ENCODE measurements around the gene CDKN1C. TPM values are rescaled to one million over a fixed set of nuclear protein-coding genes. Genes with fewer than 3 reads are reported as not detected.

Gene CDKN1C
- total RNA-seq, 5 donors from 2014 or later (not counting 1 experiment from before 2014, with no cell fraction given) = 2.1 to 7.0 (median 5.3) TPM

DNA sequence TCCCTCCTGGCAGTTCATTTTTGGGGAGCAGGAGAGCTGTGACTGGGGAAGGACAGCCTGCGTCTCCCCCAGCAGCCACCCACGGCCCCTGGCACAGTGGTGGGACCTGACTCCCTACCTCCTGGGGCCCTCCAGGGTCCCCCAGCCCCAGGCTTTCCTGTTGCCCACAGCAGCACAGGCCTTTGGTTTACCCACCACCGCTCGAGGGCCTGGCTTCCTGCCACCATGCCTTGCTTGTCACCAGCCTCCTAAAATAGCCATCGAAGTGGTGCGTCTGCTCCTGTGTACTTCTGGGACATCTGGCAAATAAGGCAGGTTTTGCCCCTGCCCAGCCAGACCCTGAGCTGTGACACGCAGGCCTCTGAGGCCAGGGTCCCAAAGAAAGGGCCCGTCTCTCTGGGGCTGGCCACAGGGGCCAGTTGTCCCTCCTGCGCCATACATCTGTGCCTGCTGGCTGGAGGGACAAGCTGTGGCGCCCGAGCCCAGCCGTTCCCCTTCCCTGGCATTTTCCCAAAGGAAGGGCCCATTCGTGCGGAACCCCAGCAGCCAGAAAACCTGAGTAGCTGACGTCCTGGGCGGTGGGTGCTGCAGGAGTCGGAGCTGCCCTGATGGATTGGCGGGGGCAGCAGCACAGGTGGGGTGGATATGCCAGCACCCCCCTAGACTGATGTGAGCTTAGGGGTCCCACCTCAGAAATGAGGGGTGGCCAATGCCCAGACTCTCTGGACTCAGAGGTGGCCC lies 29.1 kb upstream of the CDKN1C start:
- no peaks in the 10 kb centered on the region for H3K27me3 ChIP-seq (replicated peaks in 1 of 2; ENCODE audit: control insufficient read depth in 2 of 2, extremely low read depth in 1 of 2, insufficient read depth in 2 of 2, low read length in 1 of 2)
- peaks cover 0 to 3% of the 10 kb centered on the region in 2 donors for H3K36me3 ChIP-seq (ENCODE audit: control insufficient read depth in 2 of 2, extremely low read depth in 1 of 2, insufficient read depth in 1 of 2, low read length in 1 of 2)
- 69% methylated on average over 18 of the region's 18 CpGs for WGBS (ENCODE audit: insufficient coverage)
- Mint-ChIP-seq H3K4me3 (no peak overlapping the region), H3K27me3 (no peaks in the 10 kb centered on the region), H3K27ac (no peak overlapping the region), H3K4me1 (peaks cover 12 to 19% (median 17%) of the 10 kb centered on the region in 3 donors), H3K9me3 (no peaks in the 10 kb centered on the region), H3K36me3 (no peaks in the 10 kb centered on the region)
- no peak overlapping the region for H3K4me3 ChIP-seq (ENCODE audit: control insufficient read depth in 1 of 2, extremely low read depth in 1 of 2, low read length in 1 of 2)
- no peak for ATAC-seq (replicated peaks in 1 of 4)
- no peaks in the 10 kb centered on the region for H3K9me3 ChIP-seq
- POLR2A ChIA-PET = no interaction called here
- peaks cover 0 to 24% of the 10 kb centered on the region in 2 experiments for H3K4me1 ChIP-seq (ENCODE audit: control insufficient read depth in 1 of 2, extremely low read depth in 1 of 2, insufficient read depth in 2 of 2, low read length in 2 of 2)
- CTCF ChIA-PET = no interaction called here
- H3K27ac ChIP-seq (ENCODE audit: low read length) = no peak overlapping the region
- DNase-seq = no peak

DNA sequence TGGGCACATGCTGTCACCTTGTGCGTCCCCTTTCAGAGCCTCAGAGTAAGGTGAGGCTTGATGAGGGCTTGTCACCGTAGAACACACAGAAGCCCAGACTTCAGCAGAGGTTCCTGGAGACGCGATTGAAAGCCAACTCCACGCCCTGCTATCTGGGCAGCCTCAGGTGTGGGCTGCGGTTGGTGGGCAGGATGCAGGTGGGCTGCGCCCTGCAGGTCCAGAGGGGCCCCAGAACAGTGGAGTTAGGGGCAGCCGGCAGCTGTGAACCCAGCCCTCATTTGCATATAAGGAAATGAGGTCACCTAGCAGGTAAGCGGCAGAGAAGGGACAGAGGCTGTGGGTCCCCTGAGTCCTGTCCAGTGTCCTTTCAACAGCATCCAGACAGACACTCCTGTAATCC lies 28.2 kb upstream of the CDKN1C start:
- H3K4me1 Mint-ChIP-seq = peaks cover 12 to 19% (median 17%) of the 10 kb centered on the region in 3 donors
- Histone ChIP-seq H3K4me1 (ENCODE audit: control insufficient read depth in 1 of 2, extremely low read depth in 1 of 2, insufficient read depth in 2 of 2, low read length in 2 of 2) (peaks cover 0 to 24% of the 10 kb centered on the region in 2 experiments), H3K4me3 (ENCODE audit: control insufficient read depth in 1 of 2, extremely low read depth in 1 of 2, low read length in 1 of 2) (no peak overlapping the region), H3K27ac (ENCODE audit: low read length) (no peak overlapping the region), H3K27me3 (replicated peaks in 1 of 2; ENCODE audit: control insufficient read depth in 2 of 2, extremely low read depth in 1 of 2, insufficient read depth in 2 of 2, low read length in 1 of 2) (no peaks in the 10 kb centered on the region), H3K9me3 (no peaks in the 10 kb centered on the region), H3K36me3 (ENCODE audit: control insufficient read depth in 2 of 2, extremely low read depth in 1 of 2, insufficient read depth in 1 of 2, low read length in 1 of 2) (peaks cover 0 to 3% of the 10 kb centered on the region in 2 donors)
- ChIA-PET POLR2A (no interaction called here), CTCF (no interaction called here)
- peak overlapping the region in 1 of 2 donors; percentile 23 for H3K27ac Mint-ChIP-seq
- ATAC-seq (replicated peaks in 1 of 4) (peak in 3 of 4 experiments; percentile 25 to 47 (median 42)), DNase-seq (no peak)
- H3K4me3 Mint-ChIP-seq = peak overlapping the region in 1 of 3 donors; percentile 59
- H3K9me3 Mint-ChIP-seq = no peaks in the 10 kb centered on the region
- WGBS (ENCODE audit: insufficient coverage) = 13% methylated on average over 8 of the region's 9 CpGs
- no peaks in the 10 kb centered on the region for H3K36me3 Mint-ChIP-seq
- no peaks in the 10 kb centered on the region for H3K27me3 Mint-ChIP-seq

DNA sequence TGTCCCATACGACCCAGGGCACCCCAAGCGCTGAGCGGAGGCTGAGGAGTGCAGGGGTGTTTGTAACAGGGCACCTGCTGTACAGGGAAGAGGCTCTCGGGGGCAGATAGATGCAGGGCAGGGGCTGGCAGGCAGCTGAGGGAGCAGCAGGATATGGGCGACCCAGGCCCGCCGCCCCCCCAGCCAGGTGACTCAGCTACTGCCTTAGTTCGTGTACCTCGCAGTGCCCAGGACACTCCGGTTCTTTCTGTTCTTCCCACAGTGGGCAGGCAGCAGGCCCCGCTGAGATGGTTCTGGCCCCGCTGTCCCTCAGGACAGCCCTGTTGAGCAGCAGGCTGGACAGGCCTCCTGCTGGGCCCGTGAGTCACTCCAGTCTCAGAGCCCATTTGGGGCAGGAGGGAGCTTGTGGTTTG lies 27.4 kb upstream of the CDKN1C start:
- H3K4me3 ChIP-seq (ENCODE audit: control insufficient read depth in 1 of 2, extremely low read depth in 1 of 2, low read length in 1 of 2) = no peak overlapping the region
- CTCF ChIA-PET = no interaction called here
- H3K9me3 Mint-ChIP-seq = no peaks in the 10 kb centered on the region
- ATAC-seq (replicated peaks in 1 of 4) (peak in 1 of 4 experiments; percentile 21), DNase-seq (no peak)
- no peaks in the 10 kb centered on the region for H3K36me3 Mint-ChIP-seq
- peaks cover 0 to 3% of the 10 kb centered on the region in 2 donors for H3K36me3 ChIP-seq (ENCODE audit: control insufficient read depth in 2 of 2, extremely low read depth in 1 of 2, insufficient read depth in 1 of 2, low read length in 1 of 2)
- H3K27me3 Mint-ChIP-seq = no peaks in the 10 kb centered on the region
- no peak overlapping the region for H3K27ac ChIP-seq (ENCODE audit: low read length)
- 78% methylated on average over 12 of the region's 13 CpGs for WGBS (ENCODE audit: insufficient coverage)
- peaks cover 0 to 24% of the 10 kb centered on the region in 2 experiments for H3K4me1 ChIP-seq (ENCODE audit: control insufficient read depth in 1 of 2, extremely low read depth in 1 of 2, insufficient read depth in 2 of 2, low read length in 2 of 2)
- peak overlapping the region in 1 of 3 donors; percentile 59 for H3K4me3 Mint-ChIP-seq
- no peak overlapping the region for H3K27ac Mint-ChIP-seq
- POLR2A ChIA-PET = no interaction called here
- peaks cover 12 to 19% (median 17%) of the 10 kb centered on the region in 3 donors for H3K4me1 Mint-ChIP-seq
- no peaks in the 10 kb centered on the region for H3K27me3 ChIP-seq (replicated peaks in 1 of 2; ENCODE audit: control insufficient read depth in 2 of 2, extremely low read depth in 1 of 2, insufficient read depth in 2 of 2, low read length in 1 of 2)
- H3K9me3 ChIP-seq = no peaks in the 10 kb centered on the region

DNA sequence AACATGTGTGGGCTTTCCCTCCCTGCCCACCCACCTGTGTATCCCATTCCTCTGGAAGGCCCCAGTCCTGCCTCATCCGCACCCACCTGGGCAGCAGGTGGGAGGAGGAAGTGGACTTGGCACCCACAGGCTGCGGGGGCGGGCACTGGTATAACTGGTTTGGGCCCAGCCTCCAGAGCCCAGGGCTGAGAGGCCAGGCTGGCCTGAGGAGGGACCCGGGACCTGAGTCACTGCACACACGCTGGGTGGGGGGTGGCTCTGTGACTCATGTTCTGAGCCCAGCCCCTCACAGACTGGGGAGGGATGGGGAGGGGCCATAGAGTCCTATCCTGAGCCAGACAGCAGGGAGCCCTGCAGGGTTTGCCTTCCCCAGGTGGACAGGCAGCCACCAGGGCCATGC lies 26.9 kb upstream of the CDKN1C start:
- Mint-ChIP-seq H3K36me3 (no peaks in the 10 kb centered on the region), H3K27ac (no peak overlapping the region), H3K4me3 (no peak overlapping the region), H3K27me3 (no peaks in the 10 kb centered on the region), H3K9me3 (no peaks in the 10 kb centered on the region), H3K4me1 (peaks cover 12 to 19% (median 17%) of the 10 kb centered on the region in 3 donors)
- ATAC-seq (replicated peaks in 1 of 4) (peak in 2 of 4 experiments; percentile 15 to 21), DNase-seq (no peak)
- ChIA-PET POLR2A (no interaction called here), CTCF (no interaction called here)
- H3K4me1 ChIP-seq (ENCODE audit: control insufficient read depth in 1 of 2, extremely low read depth in 1 of 2, insufficient read depth in 2 of 2, low read length in 2 of 2) = peaks cover 0 to 24% of the 10 kb centered on the region in 2 experiments
- H3K4me3 ChIP-seq (ENCODE audit: control insufficient read depth in 1 of 2, extremely low read depth in 1 of 2, low read length in 1 of 2) = no peak overlapping the region
- peaks cover 0 to 7% of the 10 kb centered on the region in 2 donors for H3K36me3 ChIP-seq (ENCODE audit: control insufficient read depth in 2 of 2, extremely low read depth in 1 of 2, insufficient read depth in 1 of 2, low read length in 1 of 2)
- no peaks in the 10 kb centered on the region for H3K27me3 ChIP-seq (replicated peaks in 1 of 2; ENCODE audit: control insufficient read depth in 2 of 2, extremely low read depth in 1 of 2, insufficient read depth in 2 of 2, low read length in 1 of 2)
- no peak overlapping the region for H3K27ac ChIP-seq (ENCODE audit: low read length)
- H3K9me3 ChIP-seq = no peaks in the 10 kb centered on the region
- WGBS (ENCODE audit: insufficient coverage) = 78% methylated on average over 4 of the region's 5 CpGs

DNA sequence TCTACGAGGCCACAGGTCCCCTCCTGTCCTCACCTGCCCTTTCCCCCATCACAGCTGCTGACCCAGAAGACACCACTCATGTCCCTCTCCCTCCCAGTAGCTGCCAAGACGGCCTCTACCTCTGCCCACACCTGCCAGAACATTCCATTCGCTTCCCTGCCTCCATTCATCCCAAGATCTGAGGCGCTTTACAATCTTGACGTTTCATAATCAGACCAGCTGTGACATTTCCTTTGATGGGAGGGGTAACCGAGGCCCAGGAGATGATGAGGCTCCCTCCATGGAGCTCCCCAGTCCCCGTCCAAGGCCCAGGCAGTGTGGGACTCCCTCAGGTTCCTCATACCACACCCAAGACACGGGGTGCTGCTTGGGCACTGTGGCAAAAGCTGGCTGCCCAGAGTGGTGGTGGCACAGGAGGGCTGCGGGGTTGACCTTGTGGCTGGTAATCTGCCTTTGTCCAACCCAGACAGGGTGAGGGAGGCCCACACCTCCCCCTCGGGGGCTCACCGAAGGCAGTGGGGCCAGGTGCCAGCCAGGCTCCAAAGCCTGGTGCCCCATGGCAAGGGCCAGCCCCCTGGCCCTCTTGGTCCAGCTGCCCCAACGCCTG lies 26.3 kb upstream of the CDKN1C start:
- no peaks in the 10 kb centered on the region for H3K27me3 Mint-ChIP-seq
- H3K4me3 ChIP-seq (ENCODE audit: control insufficient read depth in 1 of 2, extremely low read depth in 1 of 2, low read length in 1 of 2) = no peak overlapping the region
- ChIA-PET CTCF (no interaction called here), POLR2A (no interaction called here)
- H3K9me3 ChIP-seq = no peaks in the 10 kb centered on the region
- no peak for ATAC-seq (replicated peaks in 1 of 4)
- peaks cover 2% of the 10 kb centered on the region for H3K36me3 Mint-ChIP-seq
- peaks cover 12 to 19% (median 17%) of the 10 kb centered on the region in 3 donors for H3K4me1 Mint-ChIP-seq
- peaks cover 0 to 7% of the 10 kb centered on the region in 2 donors for H3K36me3 ChIP-seq (ENCODE audit: control insufficient read depth in 2 of 2, extremely low read depth in 1 of 2, insufficient read depth in 1 of 2, low read length in 1 of 2)
- no peaks in the 10 kb centered on the region for H3K9me3 Mint-ChIP-seq
- H3K27ac ChIP-seq (ENCODE audit: low read length) = no peak overlapping the region
- no peak for DNase-seq
- peaks cover 0 to 24% of the 10 kb centered on the region in 2 experiments for H3K4me1 ChIP-seq (ENCODE audit: control insufficient read depth in 1 of 2, extremely low read depth in 1 of 2, insufficient read depth in 2 of 2, low read length in 2 of 2)
- no peaks in the 10 kb centered on the region for H3K27me3 ChIP-seq (replicated peaks in 1 of 2; ENCODE audit: control insufficient read depth in 2 of 2, extremely low read depth in 1 of 2, insufficient read depth in 2 of 2, low read length in 1 of 2)
- H3K4me3 Mint-ChIP-seq = no peak overlapping the region
- WGBS (ENCODE audit: insufficient coverage) = 88% methylated on average over 6 of the region's 12 CpGs
- H3K27ac Mint-ChIP-seq = no peak overlapping the region

DNA sequence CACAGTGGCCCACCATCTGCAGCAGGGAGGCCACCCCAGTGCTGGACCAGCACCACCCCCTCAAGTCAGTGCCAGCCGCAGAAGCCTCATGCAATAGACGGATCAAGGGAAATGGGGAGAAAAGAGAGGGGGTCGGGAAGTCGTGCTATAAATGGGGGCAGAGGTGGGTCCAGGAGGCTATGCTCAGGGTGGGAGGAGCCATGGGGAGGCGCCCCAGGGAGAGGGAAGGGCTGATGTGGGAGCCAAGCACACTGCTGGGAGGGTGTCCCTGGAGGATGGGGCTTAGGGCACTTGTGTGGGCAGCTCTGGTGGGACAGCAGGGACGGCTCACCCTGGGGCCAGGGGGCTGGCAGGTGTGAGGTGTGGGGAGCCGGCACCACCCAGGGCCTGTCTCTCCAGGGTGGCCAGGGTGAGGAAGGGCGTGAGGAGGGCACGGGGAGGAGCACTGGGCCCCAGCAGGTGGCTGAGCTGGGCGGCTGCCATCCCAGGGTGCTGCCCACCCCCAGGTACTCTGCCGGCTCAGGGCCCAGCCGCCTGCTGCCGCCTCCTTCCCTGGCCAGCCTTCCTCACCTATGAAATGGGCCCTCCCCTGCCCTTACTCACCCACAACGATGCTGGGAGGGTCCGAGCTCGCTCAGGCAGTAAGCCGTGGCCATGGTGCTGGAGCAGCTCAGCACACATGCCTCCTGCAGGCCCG lies 25.7 kb upstream of the CDKN1C start:
- no peak overlapping the region for H3K27ac Mint-ChIP-seq

More for the DNA sequence above, 25.7 kb upstream of the CDKN1C start:
- no peak for ATAC-seq (replicated peaks in 1 of 4)
- no peak for DNase-seq
- CTCF ChIA-PET = no interaction called here
- 90% methylated on average over 17 of the region's 18 CpGs for WGBS (ENCODE audit: insufficient coverage)
- Histone ChIP-seq H3K36me3 (ENCODE audit: control insufficient read depth in 2 of 2, extremely low read depth in 1 of 2, insufficient read depth in 1 of 2, low read length in 1 of 2) (peaks cover 0 to 7% of the 10 kb centered on the region in 2 donors), H3K27me3 (replicated peaks in 1 of 2; ENCODE audit: control insufficient read depth in 2 of 2, extremely low read depth in 1 of 2, insufficient read depth in 2 of 2, low read length in 1 of 2) (no peaks in the 10 kb centered on the region), H3K4me3 (ENCODE audit: control insufficient read depth in 1 of 2, extremely low read depth in 1 of 2, low read length in 1 of 2) (no peak overlapping the region), H3K9me3 (no peaks in the 10 kb centered on the region), H3K4me1 (ENCODE audit: control insufficient read depth in 1 of 2, extremely low read depth in 1 of 2, insufficient read depth in 2 of 2, low read length in 2 of 2) (peaks cover 0 to 24% of the 10 kb centered on the region in 2 experiments), H3K27ac (ENCODE audit: low read length) (no peak overlapping the region)
- peaks cover 7% of the 10 kb centered on the region for H3K36me3 Mint-ChIP-seq
- peaks cover 12 to 19% (median 17%) of the 10 kb centered on the region in 3 donors for H3K4me1 Mint-ChIP-seq
- H3K9me3 Mint-ChIP-seq = no peaks in the 10 kb centered on the region
- H3K4me3 Mint-ChIP-seq = no peak overlapping the region
- no peaks in the 10 kb centered on the region for H3K27me3 Mint-ChIP-seq
- POLR2A ChIA-PET = no interaction called here
